NCI-H1092 (cell line): Measurements from ENCODE around the gene FEZF2.

Experiments
- DNase-seq: peaks from one replicate; lab custom pipeline; 2025; lab: John Stamatoyannopoulos, UW

The FEZF2 gene

DNA sequence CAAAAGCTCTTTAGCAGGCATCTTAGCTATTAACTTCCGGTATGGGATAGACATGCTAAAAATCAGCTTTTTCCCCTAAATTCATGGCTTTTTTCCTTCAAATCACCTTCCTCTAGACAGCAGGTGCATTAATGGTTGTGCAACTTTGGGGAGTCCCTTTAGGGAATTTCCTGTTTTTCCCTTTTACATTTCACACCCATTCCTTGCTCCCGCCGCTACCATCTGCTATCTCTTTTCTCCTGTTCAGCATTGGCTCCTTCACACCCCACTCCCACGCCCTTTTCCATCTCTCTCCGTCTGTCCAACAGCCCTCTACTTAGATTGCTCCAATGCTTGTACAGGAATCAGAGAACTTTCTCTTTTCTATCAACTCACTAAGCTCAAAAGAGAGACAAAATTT lies 43.4 kb downstream of the FEZF2 start:
- no peak for DNase-seq

DNA sequence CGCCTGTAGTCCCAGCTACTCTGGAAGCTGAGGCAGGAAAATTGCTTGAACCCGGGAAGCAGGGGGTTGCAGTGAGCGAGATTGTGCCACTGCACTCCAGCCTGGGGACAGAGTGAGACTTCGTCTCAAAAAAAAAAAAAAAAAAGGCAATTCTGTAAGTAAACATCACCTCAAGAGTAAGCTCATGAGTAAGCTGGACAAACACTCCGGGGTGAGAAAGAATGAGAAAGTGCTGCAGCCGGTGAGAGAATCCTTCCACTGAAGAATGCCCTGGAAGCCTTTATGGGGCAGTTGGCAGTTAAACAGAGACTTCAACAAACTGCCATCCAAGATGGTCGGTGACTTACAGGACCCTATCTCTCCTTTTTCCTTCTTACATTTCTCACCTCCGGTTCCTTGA lies 47.5 kb downstream of the FEZF2 start:
- DNase-seq, result no peak

DNA sequence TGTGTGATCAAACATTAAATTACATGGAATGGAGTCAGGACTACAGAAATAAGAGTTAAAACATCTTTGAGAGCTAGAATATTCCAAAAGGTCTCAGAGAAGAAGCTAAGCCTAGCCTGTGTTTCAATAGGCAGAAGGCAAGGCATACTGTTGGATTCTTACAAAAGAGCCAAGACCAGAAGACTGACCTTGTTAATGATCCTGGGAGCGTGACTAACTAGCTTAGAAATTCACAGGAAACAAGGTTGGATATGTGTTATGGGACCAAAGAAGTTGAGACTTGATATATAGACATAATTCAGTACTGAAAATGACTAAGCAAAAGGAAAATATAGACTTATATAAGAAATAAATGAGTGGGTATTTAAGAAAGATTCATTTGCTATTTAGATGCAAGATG lies 50.1 kb downstream of the FEZF2 start:
- DNase-seq, result no peak
